Renal pelvis (tissue), 4 donors: ENCODE results near the gene RIPK1. TPM values are rescaled to one million over a fixed set of nuclear protein-coding genes. Genes with fewer than 3 reads are reported as not detected.
"Not testable (repeated sequence)": the region's sequence is repeated elsewhere in the genome, so short reads cannot be mapped to it uniquely, and the experiment has no call there.

Experiments used
- DNase-seq: peaks from one replicate; pipeline ENCODE4 v3.0.0-alpha.2; 2013
- polyA plus RNA-seq, 3 donors: library from polyadenylated mRNA; unstranded; fragments of 120-200 nt; gene quantifications; one replicate each; pipeline ENCODE4 v1.2.1, GENCODE V29; 2013; ENCODE audit not compliant: insufficient read length in 3 of 3

RIPK1 gene
- polyA plus RNA-seq, 3 donors = 23.7 to 26.3 (median 25.9) TPM

GRCh38 chr6:3131695-3132094 is 63.4 kb downstream of the RIPK1 start:
- DNase-seq = no peak

GRCh38 chr6:3133515-3133914 is 65.2 kb downstream of the RIPK1 start:
- no peak for DNase-seq

- DNase-seq = no peak
These were observed 67.5 kb downstream of the RIPK1 start for GRCh38 chr6:3135668-3136291.

GRCh38 chr6:3136292-3137011 is 68.2 kb downstream of the RIPK1 start:
- DNase-seq = no peak

GRCh38 chr6:3137057-3137777 is 68.9 kb downstream of the RIPK1 start:
- DNase-seq = no peak

GRCh38 chr6:3137873-3138272 is 69.6 kb downstream of the RIPK1 start:
- DNase-seq = not testable (repeated sequence)

- DNase-seq = no peak
These were observed 70.0 kb downstream of the RIPK1 start for GRCh38 chr6:3138341-3138740.

- DNase-seq = no peak
These were observed 71.0 kb downstream of the RIPK1 start for GRCh38 chr6:3139090-3139903.

- no peak for DNase-seq
These were observed 71.9 kb downstream of the RIPK1 start for GRCh38 chr6:3140201-3140600.

- no peak for DNase-seq
These were observed 74.2 kb downstream of the RIPK1 start for GRCh38 chr6:3142536-3142935.

GRCh38 chr6:3143158-3143557 is 74.9 kb downstream of the RIPK1 start:
- DNase-seq = no peak

GRCh38 chr6:3144571-3144970 is 76.3 kb downstream of the RIPK1 start:
- DNase-seq = no peak

- no peak for DNase-seq
These were observed 79.8 kb downstream of the RIPK1 start for GRCh38 chr6:3147914-3148757.

- no peak for DNase-seq
These were observed 83.4 kb downstream of the RIPK1 start for GRCh38 chr6:3151691-3152090.

GRCh38 chr6:3152689-3153088 is 84.4 kb downstream of the RIPK1 start:
- DNase-seq = no peak

- not testable (repeated sequence) for DNase-seq
These were observed 87.1 kb downstream of the RIPK1 start for GRCh38 chr6:3155416-3155815.

GRCh38 chr6:3156184-3157130 is 88.2 kb downstream of the RIPK1 start:
- DNase-seq = not testable (repeated sequence)

- DNase-seq = peak; percentile 75
These were observed 89.0 kb downstream of the RIPK1 start, which contains the start of gene TUBB2A for GRCh38 chr6:3157131-3157933. TSS of gene TUBB2A (minus strand) at chr6:3157544. CDS start at chr6:3157463, 81 bp downstream.
